HFF-Myc (cell line): ENCODE measurements around the gene DRICH1.

Experiments used
- DNase-seq: peaks from one replicate; pipeline ENCODE4 v3.0.0-alpha.2; 2011; ENCODE audit warnings: low read depth; ENCODE audit errors: extremely low read depth
- H3K4me3 ChIP-seq: replicated peaks from 2 replicates; pipeline ENCODE4 v1.5.1; 2011; ENCODE audit warnings: low read depth, mild to moderate bottlenecking, control low read depth, low read length
- CTCF ChIP-seq: IDR thresholded peaks from 2 replicates; pipeline ENCODE4 v1.5.1; 2012; ENCODE audit warnings: mild to moderate bottlenecking, low read depth, low read length, control low read depth; ENCODE audit errors: missing control alignments

Gene DRICH1

GRCh38 chr22:23613193-23613972, 18.7 kb downstream of the DRICH1 start:
- no peak for DNase-seq
- no peak for TF ChIP-seq CTCF
- no peak overlapping the region for H3K4me3 ChIP-seq

GRCh38 chr22:23609983-23610781, 21.9 kb downstream of the DRICH1 start:
- no peak for TF ChIP-seq CTCF
- no peak overlapping the region for H3K4me3 ChIP-seq
- DNase-seq: no peak

- H3K4me3 ChIP-seq: no peak overlapping the region
- no peak for TF ChIP-seq CTCF
- DNase-seq: no peak
Observed at GRCh38 chr22:23608583-23608982, 23.5 kb downstream of the DRICH1 start.

- H3K4me3 ChIP-seq: no peak overlapping the region
- no peak for TF ChIP-seq CTCF
- DNase-seq: no peak
Observed at GRCh38 chr22:23606204-23607131, 25.7 kb downstream of the DRICH1 start.

- no peak overlapping the region for H3K4me3 ChIP-seq
- no peak for DNase-seq
- TF ChIP-seq CTCF: no peak
Observed at GRCh38 chr22:23604939-23605712, 27.0 kb downstream of the DRICH1 start.

- TF ChIP-seq CTCF: no peak
- no peak overlapping the region for H3K4me3 ChIP-seq
- no peak for DNase-seq
Observed at GRCh38 chr22:23603266-23603665, 28.9 kb downstream of the DRICH1 start.
